Measurements from ENCODE around the gene TMEM233.
"Not testable (repeated sequence)": the region's sequence is repeated elsewhere in the genome, so short reads cannot be mapped to it uniquely, and the experiment has no call there.

Gene TMEM233

DNA sequence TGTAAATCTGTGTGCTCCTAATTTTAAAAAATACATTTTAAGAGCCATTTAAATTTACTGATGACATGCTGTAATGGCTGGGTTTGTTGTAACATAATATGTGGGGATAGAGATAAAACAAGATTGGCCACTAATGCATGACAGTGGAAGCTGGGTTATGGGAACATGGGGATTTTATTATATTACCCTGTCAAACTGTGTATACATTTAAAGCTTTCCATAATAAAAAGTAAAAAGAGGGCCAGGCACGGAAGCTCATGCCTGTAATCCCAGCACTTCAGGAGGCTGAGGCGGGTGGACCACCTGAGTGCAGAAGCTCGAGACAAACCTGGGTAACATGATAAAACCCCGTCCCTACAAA lies 9.1 kb downstream of the TMEM233 start:
- Histone ChIP-seq H3K4me1 (ENCODE audit: control insufficient read depth, insufficient read depth, low read length, poor library complexity, severe bottlenecking) (no peaks in the 10 kb centered on the region), H3K27ac (ENCODE audit: insufficient read depth, low read length, poor library complexity, severe bottlenecking) (no peak overlapping the region), H3K9me3 (ENCODE audit: control insufficient read depth, low read length) (no peaks in the 10 kb centered on the region), H3K27me3 (replicated peaks; ENCODE audit: control insufficient read depth, insufficient read depth, low read length, poor library complexity, severe bottlenecking) (no peaks in the 10 kb centered on the region), H3K4me3 (ENCODE audit: insufficient read depth, low read depth, low read length, poor library complexity, severe bottlenecking) (no peak overlapping the region), H3K36me3 (ENCODE audit: control insufficient read depth, insufficient read depth, low read length) (no peaks in the 10 kb centered on the region)
- no peak for DNase-seq

- Histone ChIP-seq H3K27ac (ENCODE audit: insufficient read depth, low read length, poor library complexity, severe bottlenecking) (no peak overlapping the region), H3K4me3 (ENCODE audit: insufficient read depth, low read depth, low read length, poor library complexity, severe bottlenecking) (no peak overlapping the region), H3K9me3 (ENCODE audit: control insufficient read depth, low read length) (no peaks in the 10 kb centered on the region), H3K36me3 (ENCODE audit: control insufficient read depth, insufficient read depth, low read length) (no peaks in the 10 kb centered on the region), H3K4me1 (ENCODE audit: control insufficient read depth, insufficient read depth, low read length, poor library complexity, severe bottlenecking) (no peaks in the 10 kb centered on the region), H3K27me3 (replicated peaks; ENCODE audit: control insufficient read depth, insufficient read depth, low read length, poor library complexity, severe bottlenecking) (no peaks in the 10 kb centered on the region)
- no peak for DNase-seq
These were observed 10.2 kb downstream of the TMEM233 start for GRCh38 chr12:119603767-119604166.

GRCh38 chr12:119609358-119609757 lies 15.8 kb downstream of the TMEM233 start:
- no peaks in the 10 kb centered on the region for H3K27me3 ChIP-seq (replicated peaks; ENCODE audit: control insufficient read depth, insufficient read depth, low read length, poor library complexity, severe bottlenecking)
- H3K27ac ChIP-seq (ENCODE audit: insufficient read depth, low read length, poor library complexity, severe bottlenecking), result no peak overlapping the region
- H3K36me3 ChIP-seq (ENCODE audit: control insufficient read depth, insufficient read depth, low read length), result no peaks in the 10 kb centered on the region
- no peak for DNase-seq
- H3K4me3 ChIP-seq (ENCODE audit: insufficient read depth, low read depth, low read length, poor library complexity, severe bottlenecking), result no peak overlapping the region
- no peaks in the 10 kb centered on the region for H3K4me1 ChIP-seq (ENCODE audit: control insufficient read depth, insufficient read depth, low read length, poor library complexity, severe bottlenecking)
- H3K9me3 ChIP-seq (ENCODE audit: control insufficient read depth, low read length), result no peaks in the 10 kb centered on the region

GRCh38 chr12:119613319-119613936 lies 19.9 kb downstream of the TMEM233 start:
- Histone ChIP-seq H3K36me3 (ENCODE audit: control insufficient read depth, insufficient read depth, low read length) (no peaks in the 10 kb centered on the region), H3K9me3 (ENCODE audit: control insufficient read depth, low read length) (no peaks in the 10 kb centered on the region), H3K4me3 (ENCODE audit: insufficient read depth, low read depth, low read length, poor library complexity, severe bottlenecking) (no peak overlapping the region), H3K27me3 (replicated peaks; ENCODE audit: control insufficient read depth, insufficient read depth, low read length, poor library complexity, severe bottlenecking) (no peaks in the 10 kb centered on the region), H3K4me1 (ENCODE audit: control insufficient read depth, insufficient read depth, low read length, poor library complexity, severe bottlenecking) (no peaks in the 10 kb centered on the region), H3K27ac (ENCODE audit: insufficient read depth, low read length, poor library complexity, severe bottlenecking) (no peak overlapping the region)
- DNase-seq, result no peak

DNA sequence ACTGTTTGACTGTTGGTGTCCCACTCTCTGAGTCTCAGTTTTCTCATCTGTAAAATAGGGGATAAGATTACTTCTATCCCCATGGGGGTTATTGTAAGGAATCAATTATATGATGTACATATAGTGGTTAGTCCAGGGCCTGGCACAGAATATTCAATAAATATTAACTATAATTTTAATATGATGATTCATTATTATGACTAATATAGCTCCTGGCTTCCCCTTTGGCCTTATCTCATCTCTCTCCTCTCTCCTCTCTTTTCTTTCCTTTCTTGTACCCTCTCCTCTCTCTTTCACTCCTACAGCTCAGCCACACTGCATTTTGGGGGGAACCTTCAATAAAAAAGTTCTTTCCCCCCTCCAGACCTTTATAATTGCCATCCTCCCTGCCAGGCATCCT lies 21.1 kb downstream of the TMEM233 start:
- Histone ChIP-seq H3K27ac (ENCODE audit: insufficient read depth, low read length, poor library complexity, severe bottlenecking) (no peak overlapping the region), H3K36me3 (ENCODE audit: control insufficient read depth, insufficient read depth, low read length) (no peaks in the 10 kb centered on the region), H3K4me3 (ENCODE audit: insufficient read depth, low read depth, low read length, poor library complexity, severe bottlenecking) (no peak overlapping the region), H3K4me1 (ENCODE audit: control insufficient read depth, insufficient read depth, low read length, poor library complexity, severe bottlenecking) (no peaks in the 10 kb centered on the region), H3K27me3 (replicated peaks; ENCODE audit: control insufficient read depth, insufficient read depth, low read length, poor library complexity, severe bottlenecking) (no peaks in the 10 kb centered on the region), H3K9me3 (ENCODE audit: control insufficient read depth, low read length) (no peaks in the 10 kb centered on the region)
- no peak for DNase-seq

GRCh38 chr12:119615518-119616475 lies 22.2 kb downstream of the TMEM233 start:
- Histone ChIP-seq H3K27ac (ENCODE audit: insufficient read depth, low read length, poor library complexity, severe bottlenecking) (no peak overlapping the region), H3K4me1 (ENCODE audit: control insufficient read depth, insufficient read depth, low read length, poor library complexity, severe bottlenecking) (no peaks in the 10 kb centered on the region), H3K27me3 (replicated peaks; ENCODE audit: control insufficient read depth, insufficient read depth, low read length, poor library complexity, severe bottlenecking) (no peaks in the 10 kb centered on the region), H3K4me3 (ENCODE audit: insufficient read depth, low read depth, low read length, poor library complexity, severe bottlenecking) (no peak overlapping the region), H3K9me3 (ENCODE audit: control insufficient read depth, low read length) (no peaks in the 10 kb centered on the region), H3K36me3 (ENCODE audit: control insufficient read depth, insufficient read depth, low read length) (no peaks in the 10 kb centered on the region)
- DNase-seq, result no peak

DNA sequence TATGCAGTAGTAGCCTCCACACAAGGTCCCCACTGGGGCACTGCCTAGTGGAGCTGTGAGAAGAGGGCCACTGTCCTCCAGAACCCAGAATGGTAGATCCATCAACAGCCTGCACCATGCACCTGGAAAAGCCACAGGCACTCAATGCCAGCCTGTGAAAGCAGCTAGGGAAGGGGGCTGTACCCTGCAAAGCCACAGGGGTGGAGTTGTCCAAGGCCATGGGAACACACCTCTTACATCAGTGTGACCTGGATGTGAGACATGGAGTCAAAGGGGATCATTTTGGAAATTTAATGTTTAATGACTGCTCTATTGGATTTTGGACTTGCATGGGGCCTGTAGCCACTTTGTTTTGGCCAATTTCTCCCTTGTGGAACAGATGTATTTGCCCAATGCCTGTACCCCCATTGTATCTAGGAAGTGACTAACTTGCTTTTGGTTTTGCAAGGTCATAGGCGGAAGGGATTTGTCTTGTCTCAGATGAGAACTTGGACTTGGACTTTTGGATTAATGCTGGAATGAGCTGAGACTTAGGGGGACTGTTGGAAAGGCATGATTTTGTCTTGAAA lies 24.8 kb downstream of the TMEM233 start:
- not testable (repeated sequence) for H3K27ac ChIP-seq (ENCODE audit: insufficient read depth, low read length, poor library complexity, severe bottlenecking); H3K27me3 ChIP-seq (replicated peaks; ENCODE audit: control insufficient read depth, insufficient read depth, low read length, poor library complexity, severe bottlenecking); H3K4me3 ChIP-seq (ENCODE audit: insufficient read depth, low read depth, low read length, poor library complexity, severe bottlenecking); H3K36me3 ChIP-seq (ENCODE audit: control insufficient read depth, insufficient read depth, low read length); H3K9me3 ChIP-seq (ENCODE audit: control insufficient read depth, low read length); DNase-seq; H3K4me1 ChIP-seq (ENCODE audit: control insufficient read depth, insufficient read depth, low read length, poor library complexity, severe bottlenecking)

GRCh38 chr12:119620490-119620889 lies 26.9 kb downstream of the TMEM233 start:
- H3K4me3 ChIP-seq (ENCODE audit: insufficient read depth, low read depth, low read length, poor library complexity, severe bottlenecking), result no peak overlapping the region
- H3K27me3 ChIP-seq (replicated peaks; ENCODE audit: control insufficient read depth, insufficient read depth, low read length, poor library complexity, severe bottlenecking), result peaks cover 4% of the 10 kb centered on the region

GRCh38 chr12:119621878-119622277 lies 28.3 kb downstream of the TMEM233 start:
- Histone ChIP-seq H3K36me3 (ENCODE audit: control insufficient read depth, insufficient read depth, low read length) (no peaks in the 10 kb centered on the region), H3K27ac (ENCODE audit: insufficient read depth, low read length, poor library complexity, severe bottlenecking) (no peak overlapping the region), H3K9me3 (ENCODE audit: control insufficient read depth, low read length) (no peaks in the 10 kb centered on the region), H3K4me1 (ENCODE audit: control insufficient read depth, insufficient read depth, low read length, poor library complexity, severe bottlenecking) (no peaks in the 10 kb centered on the region), H3K4me3 (ENCODE audit: insufficient read depth, low read depth, low read length, poor library complexity, severe bottlenecking) (no peak overlapping the region), H3K27me3 (replicated peaks; ENCODE audit: control insufficient read depth, insufficient read depth, low read length, poor library complexity, severe bottlenecking) (peaks cover 4% of the 10 kb centered on the region)
- no peak for DNase-seq

More at GRCh38 chr12:119620490-119620889, 26.9 kb downstream of the TMEM233 start:
- Histone ChIP-seq H3K36me3 (ENCODE audit: control insufficient read depth, insufficient read depth, low read length) (no peaks in the 10 kb centered on the region), H3K27ac (ENCODE audit: insufficient read depth, low read length, poor library complexity, severe bottlenecking) (no peak overlapping the region), H3K4me1 (ENCODE audit: control insufficient read depth, insufficient read depth, low read length, poor library complexity, severe bottlenecking) (no peaks in the 10 kb centered on the region), H3K9me3 (ENCODE audit: control insufficient read depth, low read length) (no peaks in the 10 kb centered on the region)
- no peak for DNase-seq

GRCh38 chr12:119624966-119625365 lies 31.4 kb downstream of the TMEM233 start:
- no peak for DNase-seq

More at GRCh38 chr12:119624966-119625365, 31.4 kb downstream of the TMEM233 start:
- H3K4me1 ChIP-seq (ENCODE audit: control insufficient read depth, insufficient read depth, low read length, poor library complexity, severe bottlenecking), result no peaks in the 10 kb centered on the region
- no peak overlapping the region for H3K27ac ChIP-seq (ENCODE audit: insufficient read depth, low read length, poor library complexity, severe bottlenecking)
- no peaks in the 10 kb centered on the region for H3K9me3 ChIP-seq (ENCODE audit: control insufficient read depth, low read length)
- H3K27me3 ChIP-seq (replicated peaks; ENCODE audit: control insufficient read depth, insufficient read depth, low read length, poor library complexity, severe bottlenecking), result peaks cover 4% of the 10 kb centered on the region
- H3K4me3 ChIP-seq (ENCODE audit: insufficient read depth, low read depth, low read length, poor library complexity, severe bottlenecking), result no peak overlapping the region
- H3K36me3 ChIP-seq (ENCODE audit: control insufficient read depth, insufficient read depth, low read length), result no peaks in the 10 kb centered on the region
